WTC11 (cell line): ENCODE data around the gene ATP2B2. TPM values are rescaled to one million over a fixed set of nuclear protein-coding genes. Genes with fewer than 3 reads are reported as not detected.

Experiments
- ATAC-seq: fragments of 200-7000 bp; cut with Tn5 transposase; 2 replicates; pipeline ENCODE4 v1.10.0; 2021; ENCODE audit warnings: mild to moderate bottlenecking, moderate library complexity
- CTCF ChIA-PET: fragments of 300-600 bp; sonication (Branson Sonifier 250); formaldehyde crosslinking; loops from one replicate; lab custom pipeline; 2021; ENCODE audit warnings: antibody characterized with exemption; lab: Charles Lee
- POLR2A ChIA-PET: fragments of 350-600 bp; sonication (Branson Sonifier 250); formaldehyde crosslinking; loops from one replicate; lab custom pipeline; 2021; ENCODE audit warnings: antibody characterized with exemption; lab: Charles Lee
- DNase-seq: peaks from one replicate; pipeline ENCODE4 v3.0.0; 2021; ENCODE audit warnings: low spot score
- H3K27ac Mint-ChIP-seq: 2 replicates; pipeline ENCODE4 v1.8.0; 2021; ENCODE audit warnings: mixed read lengths
- H3K27me3 Mint-ChIP-seq: 2 replicates; pipeline ENCODE4 v1.8.0; 2021; ENCODE audit warnings: low read depth, mild to moderate bottlenecking, moderate library complexity, mixed read lengths
- H3K36me3 Mint-ChIP-seq: 2 replicates; pipeline ENCODE4 v1.8.0; 2021; ENCODE audit warnings: mixed read lengths
- H3K4me1 Mint-ChIP-seq: 2 replicates; pipeline ENCODE4 v1.8.0; 2022; ENCODE audit warnings: mixed read lengths
- H3K4me3 Mint-ChIP-seq: 2 replicates; pipeline ENCODE4 v1.8.0; 2021; ENCODE audit warnings: mild to moderate bottlenecking, moderate library complexity, mixed read lengths
- H3K9me3 Mint-ChIP-seq: 2 replicates; pipeline ENCODE4 v1.8.0; 2021; ENCODE audit warnings: mixed read lengths
- AFF4 ChIP-seq: sonication (generic); formaldehyde crosslinking; IDR thresholded peaks from 2 replicates; pipeline ENCODE4 v1.8.1; 2023; ENCODE audit warnings: mild to moderate bottlenecking, missing genetic modification reagents, borderline replicate concordance
- ARID4B ChIP-seq: sonication (generic); formaldehyde crosslinking; IDR thresholded peaks from 2 replicates; pipeline ENCODE4 v1.8.0; 2023; ENCODE audit warnings: missing genetic modification reagents, mild to moderate bottlenecking, borderline replicate concordance
- ATF2 ChIP-seq: sonication (generic); formaldehyde crosslinking; IDR thresholded peaks from 2 replicates; pipeline ENCODE4 v1.8.1; 2022; ENCODE audit warnings: low read depth, missing genetic modification reagents, borderline replicate concordance
- ATF3 ChIP-seq: sonication (generic); formaldehyde crosslinking; conservative IDR thresholded peaks from 2 replicates; pipeline ENCODE4 v1.8.1; 2022; ENCODE audit warnings: mild to moderate bottlenecking, missing genetic modification reagents
- ATF6 ChIP-seq: sonication (generic); formaldehyde crosslinking; IDR thresholded peaks from 2 replicates; pipeline ENCODE4 v1.8.1; 2023; ENCODE audit warnings: mild to moderate bottlenecking, missing genetic modification reagents
- E2F5 ChIP-seq: sonication (generic); formaldehyde crosslinking; IDR thresholded peaks from 2 replicates; pipeline ENCODE4 v1.8.1; 2022; ENCODE audit warnings: mild to moderate bottlenecking, moderate library complexity, missing genetic modification reagents
- EMX1 ChIP-seq: fragments of 250-450 bp; sonication (Bioruptor Pico); IDR thresholded peaks from 2 replicates; pipeline ENCODE4 v1.8.0; 2021; ENCODE audit warnings: mild to moderate bottlenecking
- ESRRA ChIP-seq: sonication (generic); formaldehyde crosslinking; IDR thresholded peaks from 2 replicates; pipeline ENCODE4 v1.8.1; 2022; ENCODE audit warnings: mild to moderate bottlenecking, missing genetic modification reagents, borderline replicate concordance
- MYBL2 ChIP-seq: sonication (generic); formaldehyde crosslinking; IDR thresholded peaks from 2 replicates; pipeline ENCODE4 v1.8.1; 2023; ENCODE audit warnings: mild to moderate bottlenecking, moderate library complexity, missing genetic modification reagents
- NR3C1 ChIP-seq: sonication (generic); formaldehyde crosslinking; conservative IDR thresholded peaks from 2 replicates; pipeline ENCODE4 v1.8.1; 2023; ENCODE audit warnings: low read depth, mild to moderate bottlenecking, missing genetic modification reagents
- SOX15 ChIP-seq: fragments of 250-450 bp; sonication (Bioruptor Pico); IDR thresholded peaks from 2 replicates; pipeline ENCODE4 v1.9.0; 2021; ENCODE audit warnings: mild to moderate bottlenecking
- ZNF121 ChIP-seq: sonication (generic); formaldehyde crosslinking; IDR thresholded peaks from 2 replicates; pipeline ENCODE4 v1.8.0; 2023; ENCODE audit warnings: missing genetic modification reagents
- ZNF219 ChIP-seq: sonication (generic); formaldehyde crosslinking; IDR thresholded peaks from 2 replicates; pipeline ENCODE4 v1.8.0; 2023; ENCODE audit warnings: missing genetic modification reagents, mild to moderate bottlenecking, borderline replicate concordance
- ZNF423 ChIP-seq: fragments of 250-450 bp; sonication (Bioruptor Pico); IDR thresholded peaks from 2 replicates; pipeline ENCODE4 v2.1.2; 2022; ENCODE audit warnings: mild to moderate bottlenecking, moderate library complexity
- total RNA-seq: library from RNA; stranded (reverse); gene quantifications from 3 replicates; pipeline ENCODE4 v1.2.3, GENCODE V29; 2021

Gene ATP2B2
- total RNA-seq, 1 experiment from 2014 or later: 0.48 TPM

- ChIA-PET CTCF (interaction anchor here (0.7 to 2.8 kb wide), 10 partner anchors 11 to 372 kb away, joined by 3 to 14 read pairs (median 4); no protein-coding TSS in a partner anchor), POLR2A (no interaction called here)
- TF ChIP-seq ATF6 (CRISPR knock-in tag) (no peak), E2F5 (no peak)
- 0 out of 2 replicates have a peak overlapping the region, but pooled peaks have one; percentile 15 for H3K27ac Mint-ChIP-seq
- ATAC-seq (peak; percentile 84), DNase-seq (no peak)
- H3K36me3 Mint-ChIP-seq: peaks cover 4% of the 10 kb centered on the region
- peaks cover 2% of the 10 kb centered on the region; the same call in 1 of the 2 replicates for H3K27me3 Mint-ChIP-seq
- H3K9me3 Mint-ChIP-seq: peaks cover 25% of the 10 kb centered on the region
- H3K4me1 Mint-ChIP-seq: peaks cover 14% of the 10 kb centered on the region
- H3K4me3 Mint-ChIP-seq: no peak overlapping the region
Measured at GRCh38 chr3:10366651-10367101, 138.7 kb downstream of the ATP2B2 start.

GRCh38 chr3:10365791-10366190 is 139.6 kb downstream of the ATP2B2 start:
- Mint-ChIP-seq H3K36me3 (peaks cover 2% of the 10 kb centered on the region), H3K4me3 (no peak overlapping the region), H3K9me3 (peaks cover 19% of the 10 kb centered on the region), H3K27me3 (peaks cover 2% of the 10 kb centered on the region; the same call in 1 of the 2 replicates), H3K4me1 (peaks cover 14% of the 10 kb centered on the region), H3K27ac (no peak overlapping the region)
- DNase-seq (no peak), ATAC-seq (no peak)
- ChIA-PET POLR2A (no interaction called here), CTCF (interaction anchor here (1.1 to 2.8 kb wide), 3 partner anchors 22 to 373 kb away, joined by 4 to 14 read pairs (median 4); no protein-coding TSS in a partner anchor)
- TF ChIP-seq AFF4 (CRISPR knock-in tag): no peak
- no peak for TF ChIP-seq ESRRA (CRISPR knock-in tag)
- no peak for TF ChIP-seq ATF3 (CRISPR knock-in tag)
- no peak for TF ChIP-seq EMX1 (CRISPR knock-in tag)

GRCh38 chr3:10365316-10365715 is 140.1 kb downstream of the ATP2B2 start:
- ChIA-PET POLR2A (no interaction called here), CTCF (interaction anchor here (0.9 kb wide), 1 partner anchor 21 kb away, joined by 3 read pairs; no protein-coding TSS in a partner anchor)
- no peak overlapping the region for H3K4me3 Mint-ChIP-seq
- DNase-seq (no peak), ATAC-seq (no peak)
- peaks cover 6% of the 10 kb centered on the region for H3K36me3 Mint-ChIP-seq
- TF ChIP-seq ZNF121 (no peak), MYBL2 (CRISPR knock-in tag) (no peak), ZNF423 (CRISPR knock-in tag) (no peak), ATF2 (CRISPR knock-in tag) (no peak), NR3C1 (CRISPR knock-in tag) (no peak), ZNF219 (CRISPR knock-in tag) (no peak), SOX15 (CRISPR knock-in tag) (no peak), ARID4B (CRISPR knock-in tag) (no peak)
- H3K27ac Mint-ChIP-seq: no peak overlapping the region
- H3K4me1 Mint-ChIP-seq: peaks cover 11% of the 10 kb centered on the region
- peaks cover 20% of the 10 kb centered on the region for H3K9me3 Mint-ChIP-seq
- H3K27me3 Mint-ChIP-seq: peaks cover 2% of the 10 kb centered on the region; the same call in 1 of the 2 replicates
